ENCODE measurements around the gene CEP72.

GRCh38 chr5:624951-625230 is 12.8 kb downstream of the CEP72 start:
- TF ChIP-seq, protein P1, sequence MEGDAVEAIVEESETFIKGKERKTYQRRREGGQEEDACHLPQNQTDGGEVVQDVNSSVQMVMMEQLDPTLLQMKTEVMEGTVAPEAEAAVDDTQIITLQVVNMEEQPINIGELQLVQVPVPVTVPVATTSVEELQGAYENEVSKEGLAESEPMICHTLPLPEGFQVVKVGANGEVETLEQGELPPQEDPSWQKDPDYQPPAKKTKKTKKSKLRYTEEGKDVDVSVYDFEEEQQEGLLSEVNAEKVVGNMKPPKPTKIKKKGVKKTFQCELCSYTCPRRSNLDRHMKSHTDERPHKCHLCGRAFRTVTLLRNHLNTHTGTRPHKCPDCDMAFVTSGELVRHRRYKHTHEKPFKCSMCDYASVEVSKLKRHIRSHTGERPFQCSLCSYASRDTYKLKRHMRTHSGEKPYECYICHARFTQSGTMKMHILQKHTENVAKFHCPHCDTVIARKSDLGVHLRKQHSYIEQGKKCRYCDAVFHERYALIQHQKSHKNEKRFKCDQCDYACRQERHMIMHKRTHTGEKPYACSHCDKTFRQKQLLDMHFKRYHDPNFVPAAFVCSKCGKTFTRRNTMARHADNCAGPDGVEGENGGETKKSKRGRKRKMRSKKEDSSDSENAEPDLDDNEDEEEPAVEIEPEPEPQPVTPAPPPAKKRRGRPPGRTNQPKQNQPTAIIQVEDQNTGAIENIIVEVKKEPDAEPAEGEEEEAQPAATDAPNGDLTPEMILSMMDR (IDR thresholded peaks at IDR 0.05; ENCODE audit: low read depth, low read length, missing input control), result no peak
- no peak for TF ChIP-seq JUND (IDR thresholded peaks at IDR 0.05)
- no peak for TF ChIP-seq EGR1 (IDR thresholded peaks at IDR 0.05; ENCODE audit: low read depth in 2 of 2)
- no peak for TF ChIP-seq REST (IDR thresholded peaks at IDR 0.05)
- TF ChIP-seq, protein P2, sequence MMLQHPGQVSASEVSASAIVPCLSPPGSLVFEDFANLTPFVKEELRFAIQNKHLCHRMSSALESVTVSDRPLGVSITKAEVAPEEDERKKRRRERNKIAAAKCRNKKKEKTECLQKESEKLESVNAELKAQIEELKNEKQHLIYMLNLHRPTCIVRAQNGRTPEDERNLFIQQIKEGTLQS (IDR thresholded peaks at IDR 0.05), result no peak
- TF ChIP-seq SP1 (IDR thresholded peaks at IDR 0.05), result no peak
- TF ChIP-seq, protein P3, sequence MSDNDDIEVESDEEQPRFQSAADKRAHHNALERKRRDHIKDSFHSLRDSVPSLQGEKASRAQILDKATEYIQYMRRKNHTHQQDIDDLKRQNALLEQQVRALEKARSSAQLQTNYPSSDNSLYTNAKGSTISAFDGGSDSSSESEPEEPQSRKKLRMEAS (IDR thresholded peaks at IDR 0.05), result no peak
- TF ChIP-seq RAD21 (IDR thresholded peaks at IDR 0.05), result no peak
- no peak for TF ChIP-seq HNF4A (conservative IDR thresholded peaks at IDR 0.05)
